MCF 10A (cell line): ENCODE measurements around the gene DCP1B. TPM values are rescaled to one million over a fixed set of nuclear protein-coding genes. Genes with fewer than 3 reads are reported as not detected.

Experiments
- BruUV-seq: library from RNA; stranded (reverse); fragments of 400-500 nt; replicated peaks from 2 replicates; lab custom pipeline; 2021; lab: Mats Ljungman, UMichigan
- CTCF ChIA-PET: fragments of 300-600 bp; sonication (Branson Sonifier 250); formaldehyde crosslinking; extraction: SDS; loops from one replicate; lab custom pipeline; 2021; ENCODE audit warnings: antibody characterized with exemption, inconsistent platforms; lab: Yijun Ruan, JAX
- POLR2A ChIA-PET: fragments of 300-600, 350-650 bp; sonication (Branson Sonifier 250); formaldehyde crosslinking; extraction: SDS; loops from one replicate; lab custom pipeline; 2020; ENCODE audit warnings: antibody characterized with exemption, inconsistent platforms; lab: Yijun Ruan, JAX
- DNase-seq: peaks from one replicate; pipeline ENCODE4 v3.0.0-alpha.2; 2018; ENCODE audit not compliant: unreplicated experiment
- H3K27ac Mint-ChIP-seq: one replicate; pipeline ENCODE4 v1.8.0; 2022; ENCODE audit warnings: mild to moderate bottlenecking, low read depth, mixed read lengths; ENCODE audit not compliant: unreplicated experiment
- H3K27me3 Mint-ChIP-seq: one replicate; pipeline ENCODE4 v1.8.0; 2022; ENCODE audit warnings: mixed read lengths; ENCODE audit not compliant: insufficient read depth, unreplicated experiment
- H3K36me3 Mint-ChIP-seq: one replicate; pipeline ENCODE4 v1.8.0; 2022; ENCODE audit warnings: mild to moderate bottlenecking, moderate library complexity, mixed read lengths; ENCODE audit not compliant: insufficient read depth, unreplicated experiment
- H3K4me1 Mint-ChIP-seq: one replicate; pipeline ENCODE4 v1.8.0; 2022; ENCODE audit warnings: mixed read lengths; ENCODE audit not compliant: insufficient read depth, unreplicated experiment
- H3K4me3 Mint-ChIP-seq: one replicate; pipeline ENCODE4 v1.8.0; 2022; ENCODE audit warnings: mild to moderate bottlenecking, moderate library complexity, mixed read lengths; ENCODE audit not compliant: unreplicated experiment
- H3K9me3 Mint-ChIP-seq: one replicate; pipeline ENCODE4 v1.8.0; 2022; ENCODE audit warnings: mixed read lengths; ENCODE audit not compliant: unreplicated experiment
- CTCF ChIP-seq: fragments of 200-600 bp; IDR thresholded peaks from one replicate; pipeline ENCODE4 v1.8.0; 2022; ENCODE audit warnings: antibody characterized with exemption, mild to moderate bottlenecking; ENCODE audit not compliant: unreplicated experiment
- intact Hi-C: fragments of 100-400 bp; cut with micrococcal nuclease; formaldehyde crosslinking; loops from 2 replicates; pipeline ENCODE4 v1.14.1; 2022
- total RNA-seq: library from RNA; stranded (reverse); gene quantifications from 2 replicates; pipeline ENCODE4 v1.2.3, GENCODE V29; 2022

The DCP1B gene
- total RNA-seq, 1 experiment from 2014 or later, result 5.5 TPM

- Mint-ChIP-seq H3K27me3 (peaks cover 84% of the 10 kb centered on the region), H3K9me3 (no peaks in the 10 kb centered on the region), H3K27ac (no peak overlapping the region), H3K4me1 (no peaks in the 10 kb centered on the region), H3K4me3 (no peak overlapping the region), H3K36me3 (peaks cover 4% of the 10 kb centered on the region)
- DNase-seq, result no peak
- TF ChIP-seq CTCF, result no peak
- BruUV-seq, result no TSS peak
- ChIA-PET POLR2A (no interaction called here), CTCF (interaction anchor here (0.7 to 4.5 kb wide), 2 partner anchors 12 to 139 kb away, joined by 3 to 30 read pairs; no protein-coding TSS in a partner anchor)
- intact Hi-C loops, result no loop called here
These were observed 76.4 kb downstream of the DCP1B start for GRCh38 chr12:1927751-1928351.

- H3K27me3 Mint-ChIP-seq, result peaks cover 79% of the 10 kb centered on the region
- no TSS peak for BruUV-seq
- ChIA-PET POLR2A (no interaction called here), CTCF (interaction anchor here (0.6 to 4.5 kb wide), 3 partner anchors 13 to 136 kb away, joined by 3 to 30 read pairs (median 3); no protein-coding TSS in a partner anchor)
- H3K9me3 Mint-ChIP-seq, result no peaks in the 10 kb centered on the region
- no peak overlapping the region for H3K27ac Mint-ChIP-seq
- H3K4me1 Mint-ChIP-seq, result no peaks in the 10 kb centered on the region
- no peak for DNase-seq
- peaks cover 4% of the 10 kb centered on the region for H3K36me3 Mint-ChIP-seq
- H3K4me3 Mint-ChIP-seq, result no peak overlapping the region
- TF ChIP-seq CTCF, result no peak
- intact Hi-C loops, result no loop called here
These were observed 77.1 kb downstream of the DCP1B start for GRCh38 chr12:1927051-1927680.

GRCh38 chr12:1926251-1926657, 78.0 kb downstream of the DCP1B start:
- intact Hi-C loops, result no loop called here
- H3K36me3 Mint-ChIP-seq, result peaks cover 4% of the 10 kb centered on the region
- H3K27me3 Mint-ChIP-seq, result peaks cover 70% of the 10 kb centered on the region
- POLR2A ChIA-PET, result no interaction called here
- CTCF ChIA-PET, result interaction anchor here (0.6 to 4.5 kb wide), 2 partner anchors 14 to 135 kb away, joined by 3 to 30 read pairs; no protein-coding TSS in a partner anchor
- DNase-seq, result no peak
- H3K9me3 Mint-ChIP-seq, result no peaks in the 10 kb centered on the region
- H3K4me1 Mint-ChIP-seq, result no peaks in the 10 kb centered on the region
- no peak overlapping the region for H3K27ac Mint-ChIP-seq
- no peak overlapping the region for H3K4me3 Mint-ChIP-seq
- no TSS peak for BruUV-seq
- TF ChIP-seq CTCF, result no peak

GRCh38 chr12:1925684-1926006, 78.6 kb downstream of the DCP1B start:
- Mint-ChIP-seq H3K36me3 (peaks cover 4% of the 10 kb centered on the region), H3K9me3 (no peaks in the 10 kb centered on the region), H3K27me3 (peaks cover 68% of the 10 kb centered on the region), H3K4me1 (no peaks in the 10 kb centered on the region), H3K4me3 (no peak overlapping the region), H3K27ac (no peak overlapping the region)
- BruUV-seq, result no TSS peak
- TF ChIP-seq CTCF, result no peak
- ChIA-PET CTCF (interaction anchor here (0.5 kb wide), 1 partner anchor 86 kb away, joined by 3 read pairs; no protein-coding TSS in a partner anchor), POLR2A (no interaction called here)
- DNase-seq, result no peak
- intact Hi-C loops, result no loop called here
